Osteoblast (primary cell): ENCODE results near the gene LIPT2. TPM values are rescaled to one million over a fixed set of nuclear protein-coding genes. Genes with fewer than 3 reads are reported as not detected.

Source experiments
- DNase-seq: peaks from one replicate; pipeline ENCODE4 v3.0.0; 2011; ENCODE audit warnings: low spot score, mixed read lengths; ENCODE audit not compliant: insufficient read length; ENCODE audit errors: missing footprints
- H2AFZ ChIP-seq: 2 replicates; pipeline ENCODE4 v1.6.0; 2011; ENCODE audit warnings: mild to moderate bottlenecking, low read length
- H3K27ac ChIP-seq: 2 replicates; pipeline ENCODE4 v1.5.1; 2011; ENCODE audit warnings: mild to moderate bottlenecking, low read depth, low read length, moderate library complexity
- H3K27me3 ChIP-seq: 2 replicates; pipeline ENCODE4 v1.6.0; 2012; ENCODE audit warnings: mild to moderate bottlenecking, control low read depth, inconsistent platforms, low read length, moderate library complexity; ENCODE audit not compliant: insufficient read depth
- H3K36me3 ChIP-seq: 2 replicates; pipeline ENCODE4 v1.5.1; 2011; ENCODE audit warnings: mild to moderate bottlenecking, low read length, control low read depth, moderate library complexity; ENCODE audit not compliant: insufficient read depth
- H3K4me1 ChIP-seq: 2 replicates; pipeline ENCODE4 v1.5.1; 2011; ENCODE audit warnings: mild to moderate bottlenecking, low read length, control low read depth, moderate library complexity; ENCODE audit not compliant: insufficient read depth
- H3K4me2 ChIP-seq: 2 replicates; pipeline ENCODE4 v1.6.0; 2011; ENCODE audit warnings: mild to moderate bottlenecking, low read length; ENCODE audit not compliant: insufficient read depth
- H3K4me3 ChIP-seq: fragments of 200-600 bp; sonication (generic); 3 replicates; pipeline ENCODE4 v1.5.1; 2012; ENCODE audit warnings: mild to moderate bottlenecking, low read length, inconsistent platforms; ENCODE audit not compliant: insufficient read depth
- H3K79me2 ChIP-seq: 2 replicates; pipeline ENCODE4 v1.6.0; 2012; ENCODE audit warnings: mild to moderate bottlenecking, low read length, control low read depth, inconsistent platforms; ENCODE audit not compliant: insufficient read depth
- H3K9me3 ChIP-seq: 2 replicates; pipeline ENCODE4 v1.5.1; 2011; ENCODE audit warnings: low read depth, low read length, control low read depth
- H4K20me1 ChIP-seq: 2 replicates; pipeline ENCODE4 v1.6.0; 2012; ENCODE audit warnings: mild to moderate bottlenecking, low read length, control low read depth; ENCODE audit not compliant: insufficient read depth
- total RNA-seq: library from RNA; depleted of rRNA; stranded (reverse); fragments of >200 nt; gene quantifications from 2 replicates; pipeline ENCODE4 v1.2.3, GENCODE V29; 2012
- TF ChIP-seq, protein P1 (sequence below): IDR thresholded peaks from 2 replicates; pipeline ENCODE4 v1.5.1; 2011; ENCODE audit warnings: mild to moderate bottlenecking, low read depth, low read length, moderate library complexity; ENCODE audit errors: extremely low read depth

LIPT2 gene
- total RNA-seq, 1 donor: 5.1 TPM

DNA sequence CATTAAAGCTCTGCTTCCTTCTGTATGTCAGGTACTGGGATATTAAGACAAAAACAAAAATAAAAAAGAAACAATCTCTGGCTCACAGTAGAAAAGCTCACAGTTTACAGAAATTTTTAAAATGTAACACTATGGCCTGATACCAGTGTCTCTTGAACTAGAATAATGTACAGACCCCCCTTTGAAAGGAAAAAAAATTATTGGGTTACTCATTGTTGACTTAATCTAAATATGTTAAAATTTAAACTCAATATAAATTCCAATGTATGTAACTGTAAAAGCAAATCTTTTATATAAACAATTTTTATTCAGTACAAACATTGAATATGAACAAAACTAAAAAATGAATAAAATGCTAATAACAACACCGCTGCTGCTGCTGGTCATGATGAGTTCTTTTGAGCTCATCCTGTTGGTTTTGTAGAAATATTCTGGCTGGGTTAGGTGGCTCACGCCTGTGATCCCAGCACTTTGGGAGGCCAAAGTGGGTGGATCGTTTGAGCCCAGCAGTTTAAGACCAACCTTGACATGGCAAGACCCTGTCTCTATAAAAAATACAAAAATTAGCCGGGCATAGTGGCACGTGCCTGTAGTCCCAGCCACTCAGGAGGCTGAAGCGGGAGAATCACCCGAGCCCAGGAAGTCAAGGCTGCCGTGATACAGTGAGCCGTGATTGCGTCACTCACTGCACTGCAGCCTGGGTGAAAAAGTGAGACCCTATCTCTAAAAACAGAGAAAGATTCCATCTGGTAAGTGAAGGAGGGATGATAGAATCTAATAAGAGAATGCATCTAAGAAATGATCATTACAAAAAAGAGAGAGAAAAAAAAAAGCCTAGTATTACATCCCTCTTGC is 14.4 kb downstream of the LIPT2 start:
- Histone ChIP-seq H3K4me3 (no peak overlapping the region), H3K79me2 (no peaks in the 10 kb centered on the region), H2AFZ (no peak overlapping the region), H3K36me3 (no peaks in the 10 kb centered on the region), H3K27me3 (peaks cover 10% of the 10 kb centered on the region), H3K27ac (no peak overlapping the region), H3K4me2 (no peak overlapping the region), H4K20me1 (no peaks in the 10 kb centered on the region), H3K4me1 (no peaks in the 10 kb centered on the region), H3K9me3 (no peaks in the 10 kb centered on the region)
- DNase-seq: no peak
- TF ChIP-seq, protein P1, sequence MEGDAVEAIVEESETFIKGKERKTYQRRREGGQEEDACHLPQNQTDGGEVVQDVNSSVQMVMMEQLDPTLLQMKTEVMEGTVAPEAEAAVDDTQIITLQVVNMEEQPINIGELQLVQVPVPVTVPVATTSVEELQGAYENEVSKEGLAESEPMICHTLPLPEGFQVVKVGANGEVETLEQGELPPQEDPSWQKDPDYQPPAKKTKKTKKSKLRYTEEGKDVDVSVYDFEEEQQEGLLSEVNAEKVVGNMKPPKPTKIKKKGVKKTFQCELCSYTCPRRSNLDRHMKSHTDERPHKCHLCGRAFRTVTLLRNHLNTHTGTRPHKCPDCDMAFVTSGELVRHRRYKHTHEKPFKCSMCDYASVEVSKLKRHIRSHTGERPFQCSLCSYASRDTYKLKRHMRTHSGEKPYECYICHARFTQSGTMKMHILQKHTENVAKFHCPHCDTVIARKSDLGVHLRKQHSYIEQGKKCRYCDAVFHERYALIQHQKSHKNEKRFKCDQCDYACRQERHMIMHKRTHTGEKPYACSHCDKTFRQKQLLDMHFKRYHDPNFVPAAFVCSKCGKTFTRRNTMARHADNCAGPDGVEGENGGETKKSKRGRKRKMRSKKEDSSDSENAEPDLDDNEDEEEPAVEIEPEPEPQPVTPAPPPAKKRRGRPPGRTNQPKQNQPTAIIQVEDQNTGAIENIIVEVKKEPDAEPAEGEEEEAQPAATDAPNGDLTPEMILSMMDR: no peak

DNA sequence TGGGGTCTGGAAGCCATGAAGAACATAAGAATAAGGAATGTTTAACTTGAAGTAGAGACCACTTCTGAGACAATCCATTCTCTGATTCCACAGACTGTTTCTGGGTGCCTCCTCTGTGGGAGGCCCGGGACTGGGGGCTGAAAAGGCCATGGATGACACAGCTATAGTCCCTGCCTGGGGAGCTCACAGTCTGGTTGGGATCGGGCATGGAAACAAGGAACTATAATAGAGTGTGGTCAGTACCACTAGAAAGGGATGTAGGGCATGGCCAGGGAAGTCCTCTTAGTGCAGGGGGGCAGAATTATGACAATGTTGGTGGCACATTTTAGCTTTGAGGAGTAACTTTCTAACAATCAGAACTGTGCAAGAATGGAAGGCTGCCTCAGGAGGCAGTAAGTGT is 17.0 kb downstream of the LIPT2 start:
- no peak overlapping the region for H2AFZ ChIP-seq
- no peak overlapping the region for H3K27ac ChIP-seq
- no peak for DNase-seq

DNA sequence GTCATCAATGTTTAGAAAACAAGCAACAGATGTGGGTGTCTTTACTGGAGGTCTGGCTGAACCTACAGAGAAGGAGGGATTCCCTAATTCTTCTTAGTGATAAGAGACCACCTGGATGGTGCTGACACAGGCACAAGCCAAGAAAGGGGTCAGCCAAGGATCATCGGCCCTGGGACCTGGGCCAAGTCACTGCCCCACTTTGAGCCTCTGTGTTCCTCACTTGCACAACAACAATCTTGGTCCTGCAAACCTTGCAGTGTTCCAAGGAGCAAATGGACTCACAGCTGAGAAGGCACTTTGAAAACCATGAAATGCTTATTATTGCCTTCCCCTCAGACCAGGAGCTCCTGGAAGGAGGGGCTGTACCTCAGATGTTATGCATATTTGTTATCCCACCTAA is 19.2 kb downstream of the LIPT2 start:
- Histone ChIP-seq H3K27me3 (peaks cover 10% of the 10 kb centered on the region), H3K4me2 (no peak overlapping the region), H3K36me3 (no peaks in the 10 kb centered on the region), H3K27ac (no peak overlapping the region), H3K79me2 (no peaks in the 10 kb centered on the region), H2AFZ (no peak overlapping the region), H3K9me3 (no peaks in the 10 kb centered on the region), H3K4me1 (no peaks in the 10 kb centered on the region), H4K20me1 (no peaks in the 10 kb centered on the region), H3K4me3 (no peak overlapping the region)
- TF ChIP-seq, protein P1: no peak
- no peak for DNase-seq

More for the DNA sequence above, 17.0 kb downstream of the LIPT2 start:
- no peaks in the 10 kb centered on the region for H4K20me1 ChIP-seq
- no peaks in the 10 kb centered on the region for H3K9me3 ChIP-seq
- H3K4me2 ChIP-seq: no peak overlapping the region
- H3K79me2 ChIP-seq: no peaks in the 10 kb centered on the region
- no peak overlapping the region for H3K4me3 ChIP-seq
- TF ChIP-seq, protein P1: no peak
- H3K27me3 ChIP-seq: peaks cover 10% of the 10 kb centered on the region
- no peaks in the 10 kb centered on the region for H3K36me3 ChIP-seq
- no peaks in the 10 kb centered on the region for H3K4me1 ChIP-seq

DNA sequence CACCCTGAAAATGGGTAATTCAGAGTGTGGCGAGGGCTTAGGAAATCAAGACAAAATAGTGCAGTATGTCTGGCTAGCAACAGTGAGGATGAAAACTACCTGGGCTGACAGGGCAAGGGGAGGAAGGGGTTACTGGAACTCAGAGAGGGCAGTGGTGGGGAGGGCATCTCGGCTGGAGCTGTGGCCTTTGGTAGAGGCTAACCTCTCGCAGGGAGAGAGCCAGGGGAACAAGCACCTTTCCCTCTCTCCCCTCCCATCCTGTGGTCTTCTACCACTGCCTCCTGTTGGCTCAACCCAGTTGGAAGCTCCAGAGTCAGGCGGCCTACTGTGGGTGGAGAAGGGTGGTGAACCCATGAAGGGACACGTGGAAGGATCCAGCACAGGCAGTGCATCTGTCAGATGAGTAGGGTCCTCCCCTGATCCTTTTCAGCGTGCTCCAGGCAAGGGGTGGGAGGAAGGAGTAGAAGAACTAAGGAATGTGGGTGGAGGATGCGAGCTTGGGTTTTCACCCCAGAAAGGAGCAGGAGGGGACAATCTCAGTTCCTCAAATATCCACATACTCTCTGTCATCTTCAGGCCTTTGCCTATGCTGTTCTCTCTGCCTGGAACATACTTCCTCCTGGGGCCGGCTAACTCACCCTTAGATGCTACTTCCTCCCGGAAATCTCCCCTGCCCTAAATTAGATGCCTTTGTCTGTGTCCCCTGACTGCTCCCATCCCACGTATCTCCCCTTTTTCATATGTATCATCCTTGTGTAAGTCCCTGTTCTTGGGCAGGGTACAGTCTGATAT is 19.9 kb downstream of the LIPT2 start:
- Histone ChIP-seq H3K79me2 (no peaks in the 10 kb centered on the region), H4K20me1 (no peaks in the 10 kb centered on the region), H3K4me3 (no peak overlapping the region), H3K27ac (no peak overlapping the region), H3K4me1 (no peaks in the 10 kb centered on the region), H3K4me2 (no peak overlapping the region), H3K27me3 (peaks cover 10% of the 10 kb centered on the region), H2AFZ (no peak overlapping the region), H3K9me3 (no peaks in the 10 kb centered on the region), H3K36me3 (no peaks in the 10 kb centered on the region)
- TF ChIP-seq, protein P1: no peak
- DNase-seq: no peak
